Epithelial cell of esophagus (primary cell): ENCODE measurements around the gene RHBDF2.
A peak's percentile ranks its signal among the peaks of the same experiment; 100 is the strongest.
"Not testable (repeated sequence)": the region's sequence is repeated elsewhere in the genome, so short reads cannot be mapped to it uniquely, and the experiment has no call there.

Experiments used
- DNase-seq: peaks from one replicate; pipeline ENCODE4 v3.0.0; 2010; ENCODE audit warnings: low read depth
- H3K4me3 ChIP-seq: 2 replicates; pipeline ENCODE4 v1.5.1; 2011; ENCODE audit warnings: mild to moderate bottlenecking, low read length, control low read depth
- TF ChIP-seq, protein P1 (sequence below): IDR thresholded peaks from 2 replicates; pipeline ENCODE4 v1.5.1; 2011; ENCODE audit warnings: low read depth, mild to moderate bottlenecking, low read length, control low read depth, inconsistent platforms; ENCODE audit not compliant: insufficient read depth; ENCODE audit errors: missing control alignments

Gene RHBDF2

DNA sequence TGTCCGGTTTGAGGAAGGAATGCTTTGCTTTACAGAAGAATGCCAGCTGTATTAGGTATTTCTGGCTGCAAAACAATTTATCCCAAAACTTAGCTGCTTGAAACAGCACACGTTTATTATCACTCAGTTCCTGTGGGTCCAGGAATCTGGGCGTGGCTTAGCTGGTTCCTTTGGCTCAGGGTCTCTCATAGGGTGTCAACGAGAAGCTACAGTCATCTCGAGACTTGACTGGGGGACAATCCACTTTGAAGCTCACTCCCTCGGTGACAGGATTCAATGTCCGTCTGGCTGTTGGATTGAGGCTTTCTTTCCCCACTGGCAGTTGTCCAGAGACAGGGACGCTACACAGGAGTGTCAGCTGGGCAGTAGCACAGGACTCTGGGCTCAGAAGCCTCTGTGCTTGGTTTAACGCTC, 9.6 kb upstream of the RHBDF2 start:
- no peak overlapping the region for H3K4me3 ChIP-seq
- DNase-seq, result no peak
- TF ChIP-seq, protein P1, sequence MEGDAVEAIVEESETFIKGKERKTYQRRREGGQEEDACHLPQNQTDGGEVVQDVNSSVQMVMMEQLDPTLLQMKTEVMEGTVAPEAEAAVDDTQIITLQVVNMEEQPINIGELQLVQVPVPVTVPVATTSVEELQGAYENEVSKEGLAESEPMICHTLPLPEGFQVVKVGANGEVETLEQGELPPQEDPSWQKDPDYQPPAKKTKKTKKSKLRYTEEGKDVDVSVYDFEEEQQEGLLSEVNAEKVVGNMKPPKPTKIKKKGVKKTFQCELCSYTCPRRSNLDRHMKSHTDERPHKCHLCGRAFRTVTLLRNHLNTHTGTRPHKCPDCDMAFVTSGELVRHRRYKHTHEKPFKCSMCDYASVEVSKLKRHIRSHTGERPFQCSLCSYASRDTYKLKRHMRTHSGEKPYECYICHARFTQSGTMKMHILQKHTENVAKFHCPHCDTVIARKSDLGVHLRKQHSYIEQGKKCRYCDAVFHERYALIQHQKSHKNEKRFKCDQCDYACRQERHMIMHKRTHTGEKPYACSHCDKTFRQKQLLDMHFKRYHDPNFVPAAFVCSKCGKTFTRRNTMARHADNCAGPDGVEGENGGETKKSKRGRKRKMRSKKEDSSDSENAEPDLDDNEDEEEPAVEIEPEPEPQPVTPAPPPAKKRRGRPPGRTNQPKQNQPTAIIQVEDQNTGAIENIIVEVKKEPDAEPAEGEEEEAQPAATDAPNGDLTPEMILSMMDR, result no peak

DNA sequence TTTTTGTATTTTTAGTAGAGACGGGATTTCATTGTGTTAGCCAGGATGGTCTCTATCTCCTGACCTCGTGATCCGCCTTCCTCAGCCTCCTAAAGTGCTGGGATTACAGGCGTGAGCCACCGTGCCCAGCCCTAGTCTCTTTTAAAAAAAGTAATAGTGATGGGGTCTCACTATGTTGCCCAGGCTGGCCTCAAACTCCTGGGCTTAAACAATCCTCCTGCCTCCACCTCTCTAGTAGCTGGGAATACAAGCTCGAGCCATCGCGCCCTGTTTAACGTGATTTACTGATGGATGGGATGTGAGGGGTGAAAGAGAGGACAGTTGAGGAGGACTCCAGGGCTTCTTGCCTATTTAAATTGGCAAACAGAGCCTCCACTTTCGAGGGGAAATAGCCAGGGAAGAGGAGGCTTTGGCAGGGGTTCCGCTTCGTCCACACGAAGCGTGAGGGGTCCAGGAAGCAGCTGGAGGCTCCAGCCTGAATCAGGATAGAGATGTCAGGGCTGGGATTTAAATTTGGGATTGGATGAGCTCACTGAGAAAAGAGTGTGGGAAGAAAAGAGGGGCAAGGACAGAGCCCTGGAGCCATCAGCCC, 7.3 kb upstream of the RHBDF2 start:
- not testable (repeated sequence) for H3K4me3 ChIP-seq, DNase-seq

DNA sequence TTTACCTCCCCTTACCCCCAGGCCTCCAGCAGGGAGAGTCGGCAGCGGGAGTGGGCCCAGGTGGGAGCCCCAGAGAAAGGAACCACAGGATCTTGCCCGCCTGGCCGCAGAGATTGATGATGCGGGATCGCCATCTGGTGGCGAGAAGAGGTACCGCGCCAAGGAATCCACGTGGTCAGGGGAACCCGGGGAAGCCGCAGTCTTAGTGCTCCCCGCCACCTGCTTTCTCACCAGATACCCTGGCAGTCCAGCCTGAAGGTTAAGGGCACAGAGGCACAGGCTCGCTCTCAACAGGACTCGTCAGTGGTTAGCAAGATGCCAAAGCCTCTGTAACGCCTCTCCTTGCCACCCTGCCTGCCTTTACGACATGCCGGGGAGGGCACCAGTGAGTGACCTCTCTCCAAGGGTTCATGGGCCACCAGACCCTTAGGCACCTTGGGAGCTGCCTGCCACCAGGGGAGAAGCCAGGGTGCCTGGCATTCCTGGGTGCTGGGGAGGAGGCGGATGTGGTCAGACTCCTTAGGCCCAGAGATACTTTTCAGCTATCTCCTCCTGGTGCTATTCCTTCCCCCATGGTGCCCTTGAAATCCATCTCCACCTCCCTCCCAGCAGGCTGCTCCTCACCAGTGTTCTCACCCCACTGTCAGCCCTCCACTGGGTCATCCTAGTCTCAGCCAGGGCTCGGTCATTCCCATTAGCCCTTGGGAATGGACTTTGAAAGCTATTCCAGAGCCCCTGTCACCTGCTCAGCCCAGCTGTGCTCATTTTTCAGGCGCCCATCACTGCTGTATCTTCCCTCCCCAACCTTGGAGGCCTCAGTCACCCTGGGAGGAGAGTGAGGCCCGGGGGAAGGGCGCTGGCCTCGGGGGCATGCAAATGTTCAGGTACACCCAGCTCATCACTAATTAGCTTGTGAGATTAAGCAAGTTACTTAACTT, 5.5 kb upstream of the RHBDF2 start:
- DNase-seq, result peak; percentile 68
- TF ChIP-seq, protein P1, result peak; percentile 86

DNA sequence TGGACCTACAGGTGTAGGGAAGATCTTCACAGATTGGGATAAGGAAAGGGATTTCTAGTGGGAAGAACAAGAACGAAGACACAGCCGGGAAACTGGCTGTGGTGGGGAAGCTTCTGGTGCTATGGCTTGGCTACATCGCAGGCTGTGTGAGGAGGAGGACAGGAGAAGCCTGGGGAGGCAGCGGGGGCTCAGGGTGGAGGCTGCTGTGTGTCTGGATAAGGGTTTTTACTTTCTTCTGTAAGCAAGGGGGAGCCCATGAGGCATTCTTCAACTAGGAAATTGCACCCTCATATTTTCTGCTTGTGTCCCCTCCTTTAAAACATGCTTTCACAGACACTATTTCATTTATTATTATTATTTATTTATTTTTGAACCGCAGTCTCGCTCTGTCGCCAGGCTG, 2.9 kb upstream of the RHBDF2 start:
- H3K4me3 ChIP-seq, result no peak overlapping the region
- TF ChIP-seq, protein P1, result no peak
- DNase-seq, result no peak

More for the DNA sequence above, 5.5 kb upstream of the RHBDF2 start:
- H3K4me3 ChIP-seq, result no peak overlapping the region

DNA sequence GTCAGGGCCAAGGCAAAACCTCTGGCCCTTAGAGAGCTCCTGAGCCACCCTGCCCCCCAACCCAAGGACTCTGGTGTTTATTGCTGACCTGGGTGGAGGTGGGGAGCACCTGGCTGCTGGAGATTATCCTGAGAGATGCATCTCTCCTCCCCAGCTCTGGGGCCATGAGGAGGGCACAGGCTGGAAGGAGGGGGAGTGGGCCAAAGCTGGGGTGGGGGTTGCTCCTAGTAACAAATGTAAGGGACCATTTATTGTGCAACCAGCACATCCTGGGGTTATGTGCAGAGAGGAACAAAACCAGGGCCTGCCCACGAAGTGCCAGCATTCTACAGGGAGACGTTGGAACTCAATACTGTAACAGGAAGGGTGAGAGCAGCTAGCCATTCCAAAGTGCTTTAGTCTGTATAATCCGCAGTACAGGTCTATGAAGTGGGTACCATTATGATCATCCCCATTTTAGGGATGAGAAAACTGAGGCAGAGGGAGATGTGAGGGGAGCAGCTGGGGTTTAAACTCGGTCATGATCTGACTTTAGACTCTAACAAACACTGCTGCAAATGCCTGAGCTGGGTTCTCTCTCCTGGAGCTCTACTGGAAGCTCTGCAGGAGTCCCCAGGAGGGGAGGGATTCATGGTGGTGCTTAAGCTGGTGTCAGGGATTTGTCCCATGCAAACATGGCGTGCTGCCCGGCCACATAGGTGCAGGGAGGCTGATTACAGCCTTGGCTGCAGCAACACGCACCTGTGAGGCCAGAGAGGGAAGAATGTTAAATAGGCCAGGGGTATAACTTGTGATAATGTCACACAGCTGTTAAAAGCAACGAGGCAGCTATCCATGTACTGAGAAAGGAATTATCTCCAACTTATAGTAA, 1.4 kb upstream of the RHBDF2 start:
- no peak for DNase-seq
- H3K4me3 ChIP-seq, result no peak overlapping the region
- TF ChIP-seq, protein P1, result no peak

DNA sequence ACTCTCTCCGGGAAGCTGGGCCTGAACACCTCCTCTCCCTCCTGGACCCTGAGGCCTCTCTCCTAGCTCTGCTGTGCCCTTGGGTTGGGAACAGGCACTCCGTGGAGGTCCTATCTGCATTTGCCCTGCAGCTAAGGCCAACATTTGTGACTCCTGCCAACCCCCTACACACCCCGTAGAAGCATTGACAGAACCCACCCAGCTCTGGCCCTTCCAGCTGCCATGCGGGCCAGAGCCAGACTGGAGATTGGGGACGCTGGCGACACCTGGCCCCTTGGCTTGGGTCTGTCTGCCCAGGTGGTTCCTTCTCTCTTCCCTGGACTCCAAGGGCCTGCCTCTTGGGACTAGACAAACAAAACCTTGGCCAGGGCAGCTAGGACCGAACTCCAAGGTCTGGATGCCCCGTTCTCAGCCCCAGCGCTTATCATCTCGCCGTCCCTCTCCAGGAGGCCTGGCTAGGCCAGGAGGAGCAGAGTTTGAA, 644 bp upstream of the RHBDF2 start:
- no peak for DNase-seq
- TF ChIP-seq, protein P1, result no peak
- no peak overlapping the region for H3K4me3 ChIP-seq

DNA sequence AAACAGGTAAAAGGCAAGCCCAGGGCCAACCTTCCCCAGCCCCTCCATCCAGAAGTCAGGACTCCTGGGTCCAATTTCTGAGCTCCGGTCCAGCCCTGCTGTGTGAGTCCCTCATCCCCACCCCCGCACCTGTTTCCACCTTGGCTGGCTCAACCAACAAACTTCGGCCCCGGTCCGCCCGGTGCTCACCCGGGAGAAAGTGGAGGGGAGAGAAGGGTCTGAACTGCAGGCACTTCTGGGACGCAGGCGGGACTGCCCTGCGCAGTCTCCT, 541 bp downstream of the RHBDF2 start:
- TF ChIP-seq, protein P1, result no peak
- DNase-seq, result no peak
- H3K4me3 ChIP-seq, result peak overlapping the region; percentile 89
